GM12878 (cell line): ENCODE measurements around the gene NANOGP8. TPM values are rescaled to one million over a fixed set of nuclear protein-coding genes. Genes with fewer than 3 reads are reported as not detected.

Experiments
- ATAC-seq: fragments of 200-7000 bp; cut with Tn5 transposase; 3 replicates; pipeline ENCODE4 v1.9.1; 2020; ENCODE audit warnings: mild to moderate bottlenecking, moderate library complexity
- BruUV-seq: library from RNA; stranded (reverse); fragments of 400-500 nt; replicated peaks from 2 replicates; lab custom pipeline; 2021; lab: Mats Ljungman, UMichigan
- CTCF ChIA-PET: fragments of 300-600 bp; sonication (Branson Sonifier 250); formaldehyde crosslinking; extraction: SDS; loops from one replicate; lab custom pipeline; 2021; ENCODE audit warnings: inconsistent platforms; lab: Yijun Ruan, JAX
- POLR2A ChIA-PET: fragments of 350-600 bp; formaldehyde crosslinking; extraction: SDS; loops from one replicate; lab custom pipeline; 2021; ENCODE audit warnings: inconsistent platforms; lab: Charles Lee
- RAD21 ChIA-PET: fragments of 300-600 bp; sonication (Branson Sonifier 250); formaldehyde crosslinking; loops from one replicate; lab custom pipeline; 2023; ENCODE audit warnings: antibody characterized with exemption; ENCODE audit not compliant: unreplicated experiment; lab: Charles Lee
- SMC1A ChIA-PET: fragments of 300-600 bp; sonication (Branson Sonifier 250); formaldehyde crosslinking; loops from one replicate; lab custom pipeline; 2023; ENCODE audit not compliant: unreplicated experiment, uncharacterized antibody; lab: Charles Lee
- DNase-seq: peaks from one replicate; pipeline ENCODE4 v3.0.0-alpha.2; 2011; ENCODE audit warnings: low read depth, low spot score
- FAIRE-seq: peaks from 3 replicates; lab custom pipeline; 2011; peaks lifted over from hg19 to GRCh38; lab: Jason Lieb, UNC
- H2AFZ ChIP-seq: 2 replicates; pipeline ENCODE4 v1.6.0; 2011; ENCODE audit warnings: low read depth, low read length, control low read depth; ENCODE audit not compliant: control insufficient read depth
- H3K27ac ChIP-seq: 2 replicates; pipeline ENCODE4 v1.5.1; 2011; ENCODE audit warnings: control low read depth; ENCODE audit not compliant: control insufficient read depth, insufficient read depth
- H3K27me3 ChIP-seq, 2 experiments: replicated peaks in 1 of 2; 2 replicates each; pipeline versions ENCODE4 v1.6.0 to v1.6.1; 2011; ENCODE audit warnings: low read length in 1 of 2; ENCODE audit not compliant: control insufficient read depth in 2 of 2, insufficient read depth in 2 of 2
- H3K36me3 ChIP-seq, 2 experiments: 2 replicates each; pipeline ENCODE4 v1.5.1; 2011; ENCODE audit warnings: low read length in 1 of 2; ENCODE audit not compliant: control insufficient read depth in 2 of 2, insufficient read depth in 2 of 2
- H3K4me1 ChIP-seq: 2 replicates; pipeline ENCODE4 v1.6.1; 2011; ENCODE audit warnings: mild to moderate bottlenecking, low read length, moderate library complexity, mixed read lengths; ENCODE audit not compliant: control insufficient read depth, insufficient read depth
- H3K4me2 ChIP-seq: 2 replicates; pipeline ENCODE4 v1.6.0; 2011; ENCODE audit warnings: control low read depth; ENCODE audit not compliant: control insufficient read depth, insufficient read depth
- H3K4me3 ChIP-seq: fragments of 200-600 bp; sonication (generic); 2 replicates; pipeline ENCODE4 v1.5.1; 2016
- H3K79me2 ChIP-seq: 2 replicates; pipeline ENCODE4 v1.6.0; 2011; ENCODE audit warnings: low read length; ENCODE audit not compliant: control insufficient read depth, insufficient read depth
- H3K9ac ChIP-seq: 2 replicates; pipeline ENCODE4 v1.8.0; 2011; ENCODE audit warnings: low read length, control low read depth, mixed read lengths; ENCODE audit not compliant: control insufficient read depth, insufficient read depth
- H3K9me3 ChIP-seq: replicated peaks from 3 replicates; pipeline ENCODE4 v1.5.1; 2011; ENCODE audit warnings: mild to moderate bottlenecking, low read length; ENCODE audit not compliant: control insufficient read depth, insufficient read depth
- H4K20me1 ChIP-seq: 2 replicates; pipeline ENCODE4 v1.6.0; 2011; ENCODE audit not compliant: control insufficient read depth, insufficient read depth
- BCL11A ChIP-seq: IDR thresholded peaks from 2 replicates; pipeline ENCODE4 v1.6.1; 2011; ENCODE audit warnings: low read depth, low read length
- CEBPB ChIP-seq, 2 experiments: fragments of 150-350 bp in 1 of 2; IDR thresholded peaks; 2 replicates each; pipeline ENCODE4 v1.6.1; 2012 to 2014; ENCODE audit warnings: low read depth in 2 of 2, low read length in 2 of 2, borderline replicate concordance in 1 of 2, inconsistent platforms in 1 of 2
- CHD2 ChIP-seq: IDR thresholded peaks from 2 replicates; pipeline ENCODE4 v1.6.1; 2011; ENCODE audit warnings: low read depth, low read length, improper control_type of control experiment, borderline replicate concordance
- HCFC1 ChIP-seq: fragments of 150-350 bp; IDR thresholded peaks from 2 replicates; pipeline ENCODE4 v1.6.1; 2014; ENCODE audit warnings: low read length
- HDAC2 ChIP-seq: fragments of 200-600 bp; sonication (generic); IDR thresholded peaks from 2 replicates; pipeline ENCODE4 v1.6.1; 2017
- HDGF ChIP-seq: fragments of 450-650 bp; IDR thresholded peaks from 2 replicates; pipeline ENCODE4 v1.6.1; 2016; ENCODE audit warnings: antibody characterized with exemption
- KAT2A ChIP-seq: conservative IDR thresholded peaks from 2 replicates; pipeline ENCODE4 v1.6.1; 2011; ENCODE audit warnings: low read depth, low read length; ENCODE audit not compliant: control insufficient read depth
- MEF2B ChIP-seq: fragments of 450-650 bp; IDR thresholded peaks from 2 replicates; pipeline ENCODE4 v1.6.1; 2018; ENCODE audit warnings: mild to moderate bottlenecking, moderate library complexity; ENCODE audit not compliant: partially characterized antibody, poor library complexity, severe bottlenecking
- POLR2A ChIP-seq: IDR thresholded peaks from 2 replicates; pipeline ENCODE4 v1.6.1; 2011; ENCODE audit warnings: low read depth, mild to moderate bottlenecking, low read length
- RCOR1 ChIP-seq: conservative IDR thresholded peaks from 2 replicates; pipeline ENCODE4 v1.6.1; 2012; ENCODE audit warnings: low read depth, low read length, improper control_type of control experiment
- SIX5 ChIP-seq: IDR thresholded peaks from 2 replicates; pipeline ENCODE4 v1.6.1; 2011; ENCODE audit warnings: mild to moderate bottlenecking, low read depth, low read length, moderate library complexity; ENCODE audit not compliant: severe bottlenecking
- SMAD1 ChIP-seq: fragments of 450-650 bp; IDR thresholded peaks from 2 replicates; pipeline ENCODE4 v1.6.1; 2018; ENCODE audit warnings: mild to moderate bottlenecking, low read depth; ENCODE audit not compliant: partially characterized antibody
- SMARCA5 ChIP-seq: fragments of 450-650 bp; IDR thresholded peaks from 2 replicates; pipeline ENCODE4 v1.6.1; 2017; ENCODE audit warnings: mild to moderate bottlenecking
- ZBTB40 ChIP-seq: fragments of 450-650 bp; IDR thresholded peaks from 2 replicates; pipeline ENCODE4 v1.6.1; 2016; ENCODE audit warnings: mild to moderate bottlenecking, moderate library complexity, borderline replicate concordance
- ZNF384 ChIP-seq: IDR thresholded peaks from 2 replicates; pipeline ENCODE4 v1.6.1; 2012; ENCODE audit warnings: low read depth, mild to moderate bottlenecking, low read length, improper control_type of control experiment, borderline replicate concordance
- WGBS: methylation state at CpG from one replicate; pipeline ENCODE4 v1.1.6; 2016; ENCODE audit warnings: low lambda C conversion rate; ENCODE audit not compliant: insufficient replicate concordance, insufficient coverage; ENCODE audit errors: missing lambda C conversion rate; 5-methylcytosine and 5-hydroxymethylcytosine counted together
- in situ Hi-C: fragments of 300-500 bp; cut with MboI; formaldehyde crosslinking; loops from 9 replicates; pipeline ENCODE4 v1.14.3; 2018; ENCODE audit warnings: mixed read lengths
- intact Hi-C: fragments of 100-400 bp; cut with micrococcal nuclease; formaldehyde crosslinking; loops from one replicate; pipeline ENCODE4 v1.14.2; 2022; ENCODE audit not compliant: unreplicated experiment
- polyA plus RNA-seq, 11 experiments: library from polyadenylated mRNA; depleted of rRNA in 4 of 11; unstranded in 6 of 11; stranded (reverse) in 5 of 11; fragments of >200 nt; fragmentation: Nextera tagmentation in 4 of 11; fragmentation: Illumina TruSeq in 1 of 11; extraction: Ambion mirVana in 4 of 11; extraction: Trizol in 1 of 11; gene quantifications; 1 replicate in 1 of 11; 2 replicates in 10 of 11; pipeline versions ENCODE4 v1.2.1 to v1.2.3, GENCODE V29; 2011 to 2016; ENCODE audit warnings: inconsistent platforms in 2 of 11, missing spikeins in 2 of 11, low read depth in 1 of 11
- total RNA-seq, 4 experiments: library from RNA; depleted of rRNA in 3 of 4; stranded (reverse); fragments of >200 nt in 3 of 4; fragmentation: Illumina TruSeq in 1 of 4; extraction: Trizol in 1 of 4; gene quantifications; 2 replicates each; pipeline versions ENCODE4 v1.2.1 to v1.2.3, GENCODE V29; 2013 to 2021
- TF ChIP-seq, protein P1 (sequence below): fragments of 450-650 bp; IDR thresholded peaks from 2 replicates; pipeline ENCODE4 v1.6.1; 2014; ENCODE audit warnings: mild to moderate bottlenecking
- TF ChIP-seq, protein P2 (sequence below): IDR thresholded peaks from 2 replicates; pipeline ENCODE4 v1.6.1; 2011; ENCODE audit warnings: borderline replicate concordance, low read depth, mild to moderate bottlenecking, moderate library complexity, low read length; ENCODE audit not compliant: insufficient read depth, poor library complexity, severe bottlenecking
- TF ChIP-seq, protein P3 (sequence below): IDR thresholded peaks from 2 replicates; pipeline ENCODE4 v1.6.1; 2012; ENCODE audit warnings: low read depth, low read length, improper control_type of control experiment

The NANOGP8 gene
- total and polyA plus RNA-seq, 10 of the 15 experiments (the other 5 are each of a cell fraction or from before 2014, with no cell fraction given): not detected

- Histone ChIP-seq H3K27me3 (no peaks in the 10 kb centered on the region), H3K36me3 (no peaks in the 10 kb centered on the region), H2AFZ (no peak overlapping the region), H3K4me1 (no peaks in the 10 kb centered on the region), H3K79me2 (no peaks in the 10 kb centered on the region), H3K9ac (no peak overlapping the region), H3K9me3 (no peaks in the 10 kb centered on the region; the same call in 1 of the 3 replicates), H4K20me1 (no peaks in the 10 kb centered on the region), H3K4me2 (no peak overlapping the region), H3K4me3 (no peak overlapping the region), H3K27ac (no peak overlapping the region)
- RAD21 ChIA-PET: no interaction called here
- ATAC-seq (no peak), DNase-seq (no peak), FAIRE-seq (no peak)
- POLR2A ChIA-PET: no interaction called here
- intact Hi-C loops: no loop called here
- in situ Hi-C loops: no loop called here
- no TSS peak for BruUV-seq
- SMC1A ChIA-PET: no interaction called here
- 83% methylated on average over 4 of the region's 4 CpGs for WGBS
- CTCF ChIA-PET: no interaction called here
- TF ChIP-seq BCL11A (no peak), ZNF384 (no peak), CHD2 (no peak), ZBTB40 (no peak), HCFC1 (no peak), SMARCA5 (no peak), HDAC2 (no peak), POLR2A (no peak), RCOR1 (no peak), MEF2B (no peak), CEBPB (IDR thresholded peaks at IDR 0.05; ENCODE audit: borderline replicate concordance in 1 of 2, low read depth in 2 of 2, low read length in 2 of 2) (no peak), SMAD1 (no peak), SIX5 (no peak), KAT2A (no peak), HDGF (no peak)
- TF ChIP-seq, protein P1, sequence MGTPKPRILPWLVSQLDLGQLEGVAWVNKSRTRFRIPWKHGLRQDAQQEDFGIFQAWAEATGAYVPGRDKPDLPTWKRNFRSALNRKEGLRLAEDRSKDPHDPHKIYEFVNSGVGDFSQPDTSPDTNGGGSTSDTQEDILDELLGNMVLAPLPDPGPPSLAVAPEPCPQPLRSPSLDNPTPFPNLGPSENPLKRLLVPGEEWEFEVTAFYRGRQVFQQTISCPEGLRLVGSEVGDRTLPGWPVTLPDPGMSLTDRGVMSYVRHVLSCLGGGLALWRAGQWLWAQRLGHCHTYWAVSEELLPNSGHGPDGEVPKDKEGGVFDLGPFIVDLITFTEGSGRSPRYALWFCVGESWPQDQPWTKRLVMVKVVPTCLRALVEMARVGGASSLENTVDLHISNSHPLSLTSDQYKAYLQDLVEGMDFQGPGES: no peak
- TF ChIP-seq, protein P2, sequence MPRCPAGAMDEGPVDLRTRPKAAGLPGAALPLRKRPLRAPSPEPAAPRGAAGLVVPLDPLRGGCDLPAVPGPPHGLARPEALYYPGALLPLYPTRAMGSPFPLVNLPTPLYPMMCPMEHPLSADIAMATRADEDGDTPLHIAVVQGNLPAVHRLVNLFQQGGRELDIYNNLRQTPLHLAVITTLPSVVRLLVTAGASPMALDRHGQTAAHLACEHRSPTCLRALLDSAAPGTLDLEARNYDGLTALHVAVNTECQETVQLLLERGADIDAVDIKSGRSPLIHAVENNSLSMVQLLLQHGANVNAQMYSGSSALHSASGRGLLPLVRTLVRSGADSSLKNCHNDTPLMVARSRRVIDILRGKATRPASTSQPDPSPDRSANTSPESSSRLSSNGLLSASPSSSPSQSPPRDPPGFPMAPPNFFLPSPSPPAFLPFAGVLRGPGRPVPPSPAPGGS: no peak
- TF ChIP-seq, protein P3, sequence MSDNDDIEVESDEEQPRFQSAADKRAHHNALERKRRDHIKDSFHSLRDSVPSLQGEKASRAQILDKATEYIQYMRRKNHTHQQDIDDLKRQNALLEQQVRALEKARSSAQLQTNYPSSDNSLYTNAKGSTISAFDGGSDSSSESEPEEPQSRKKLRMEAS: no peak
These were observed 44.3 kb upstream of the NANOGP8 start for GRCh38 chr15:35129361-35129760.
